Neural progenitor cell (in vitro differentiated cells): Measurements from ENCODE around the gene C17orf100.

ENCODE experiments used
- CTCF ChIP-seq: fragments of 200-600 bp; sonication (generic); IDR thresholded peaks from 2 replicates; pipeline ENCODE4 v1.5.1; 2017; ENCODE audit warnings: antibody characterized with exemption, mild to moderate bottlenecking
- EZH2phosphoT487 ChIP-seq: fragments of 200-600 bp; sonication (generic); IDR thresholded peaks from 2 replicates; pipeline ENCODE4 v1.6.1; 2017; ENCODE audit warnings: antibody characterized with exemption

GRCh38 chr17:6696906-6697305 lies 45.3 kb downstream of the C17orf100 start:
- no peak for TF ChIP-seq CTCF
- no peak for TF ChIP-seq EZH2phosphoT487
